Activated naive CD8-positive, alpha-beta T cell treated with anti-CD3 and anti-CD28 coated beads, Interleukin-2, amount 10 ng/mL, durations not matched to agents 7 days and 5 days (primary cell): ENCODE measurements around the gene NID1. TPM values are rescaled to one million over a fixed set of nuclear protein-coding genes. Genes with fewer than 3 reads are reported as not detected.
A peak's percentile ranks its signal among the peaks of the same experiment; 100 is the strongest.
"Not testable (repeated sequence)": the region's sequence is repeated elsewhere in the genome, so short reads cannot be mapped to it uniquely, and the experiment has no call there.

ENCODE experiments used
- ATAC-seq: fragments of 150-1000 bp; cut with Tn5 transposase; one replicate; pipeline ENCODE4 v1.10.0; 2021; ENCODE audit warnings: low read depth, moderate library complexity
- POLR2A ChIA-PET: fragments of 350-600 bp; sonication (Branson Sonifier 250); formaldehyde crosslinking; loops from one replicate; lab custom pipeline; 2021; ENCODE audit warnings: antibody characterized with exemption; lab: Charles Lee
- DNase-seq: peaks from one replicate; pipeline ENCODE4 v3.0.0; 2021
- H3K27ac Mint-ChIP-seq: one replicate; pipeline ENCODE4 v1.8.0; 2022; ENCODE audit warnings: mild to moderate bottlenecking, mixed read lengths
- H3K27me3 Mint-ChIP-seq: one replicate; pipeline ENCODE4 v1.8.0; 2022; ENCODE audit warnings: mild to moderate bottlenecking, moderate library complexity, mixed read lengths
- H3K36me3 Mint-ChIP-seq: one replicate; pipeline ENCODE4 v1.8.0; 2021; ENCODE audit warnings: mild to moderate bottlenecking, mixed read lengths
- H3K4me1 Mint-ChIP-seq: one replicate; pipeline ENCODE4 v1.8.0; 2021; ENCODE audit warnings: mixed read lengths
- H3K4me3 Mint-ChIP-seq: one replicate; pipeline ENCODE4 v1.8.0; 2022; ENCODE audit warnings: mild to moderate bottlenecking, moderate library complexity, mixed read lengths
- H3K9me3 Mint-ChIP-seq: one replicate; pipeline ENCODE4 v1.8.0; 2021; ENCODE audit warnings: mixed read lengths
- total RNA-seq, 2 experiments: library from RNA; stranded (reverse); gene quantifications; one replicate each; pipeline ENCODE4 v1.2.3, GENCODE V29; 2021

Gene NID1
- total RNA-seq, 2 experiments from 2014 or later: 0.14 to 0.19 TPM

DNA sequence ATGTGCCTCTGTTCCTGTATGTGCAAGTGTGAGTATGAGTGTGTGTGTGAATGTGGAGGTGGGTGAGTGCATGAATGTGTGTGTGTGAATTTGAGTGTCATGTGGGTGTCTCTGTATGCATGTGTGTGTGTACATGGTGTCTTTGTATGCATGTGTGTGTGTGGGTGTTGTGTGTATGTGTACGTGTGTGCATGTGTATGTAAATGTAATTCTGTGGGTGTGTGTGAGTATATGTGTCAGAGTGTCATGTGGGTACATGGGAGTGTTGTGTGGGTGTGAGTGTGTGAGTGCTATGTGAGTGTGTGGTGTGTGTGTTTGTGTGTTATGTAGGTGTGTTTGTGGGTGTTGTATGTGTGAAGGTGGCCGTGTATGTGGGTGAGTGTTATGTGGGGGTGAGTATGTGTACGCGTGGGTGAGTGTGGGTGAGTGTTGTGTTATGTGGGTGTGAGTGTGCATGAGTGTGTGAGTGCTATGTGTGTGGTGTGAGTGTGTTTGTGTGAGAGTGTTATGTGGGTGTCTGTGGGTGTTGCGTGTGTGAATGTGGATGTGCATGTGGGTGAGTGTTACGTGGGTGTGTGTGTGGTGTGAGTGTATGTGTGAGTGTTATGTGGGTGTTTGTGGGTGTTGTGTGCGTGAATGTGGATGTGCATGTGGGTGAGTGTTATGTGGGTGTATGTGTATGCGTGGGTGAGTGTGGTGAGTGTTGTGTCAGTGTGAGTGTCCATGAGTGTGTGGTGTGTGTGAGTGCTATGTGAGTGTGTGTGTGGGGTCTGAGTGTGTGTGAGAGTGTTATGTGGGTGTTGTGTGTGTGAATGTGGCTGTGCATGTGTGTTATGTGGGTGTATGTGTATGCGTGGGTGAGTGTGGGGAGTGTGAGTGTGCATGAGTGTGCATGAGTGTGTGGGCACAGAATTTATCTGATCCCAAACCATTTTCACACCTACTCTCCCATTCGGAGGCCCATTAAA, 36.6 kb upstream of the NID1 start:
- POLR2A ChIA-PET: no interaction called here
- peaks cover 2% of the 10 kb centered on the region for H3K4me1 Mint-ChIP-seq
- H3K36me3 Mint-ChIP-seq: peaks cover 3% of the 10 kb centered on the region
- DNase-seq (no peak), ATAC-seq (no peak)
- H3K9me3 Mint-ChIP-seq: peaks cover 4% of the 10 kb centered on the region
- H3K27me3 Mint-ChIP-seq: peaks cover 3% of the 10 kb centered on the region
- H3K4me3 Mint-ChIP-seq: no peak overlapping the region
- no peak overlapping the region for H3K27ac Mint-ChIP-seq

- no peak overlapping the region for H3K4me3 Mint-ChIP-seq
- no peak overlapping the region for H3K27ac Mint-ChIP-seq
- POLR2A ChIA-PET: no interaction called here
- ATAC-seq (no peak), DNase-seq (no peak)
- peaks cover 7% of the 10 kb centered on the region for H3K9me3 Mint-ChIP-seq
- H3K27me3 Mint-ChIP-seq: peaks cover 3% of the 10 kb centered on the region
- peaks cover 3% of the 10 kb centered on the region for H3K36me3 Mint-ChIP-seq
- H3K4me1 Mint-ChIP-seq: peaks cover 2% of the 10 kb centered on the region
Observed at GRCh38 chr1:236100799-236101198, 35.9 kb upstream of the NID1 start.

DNA sequence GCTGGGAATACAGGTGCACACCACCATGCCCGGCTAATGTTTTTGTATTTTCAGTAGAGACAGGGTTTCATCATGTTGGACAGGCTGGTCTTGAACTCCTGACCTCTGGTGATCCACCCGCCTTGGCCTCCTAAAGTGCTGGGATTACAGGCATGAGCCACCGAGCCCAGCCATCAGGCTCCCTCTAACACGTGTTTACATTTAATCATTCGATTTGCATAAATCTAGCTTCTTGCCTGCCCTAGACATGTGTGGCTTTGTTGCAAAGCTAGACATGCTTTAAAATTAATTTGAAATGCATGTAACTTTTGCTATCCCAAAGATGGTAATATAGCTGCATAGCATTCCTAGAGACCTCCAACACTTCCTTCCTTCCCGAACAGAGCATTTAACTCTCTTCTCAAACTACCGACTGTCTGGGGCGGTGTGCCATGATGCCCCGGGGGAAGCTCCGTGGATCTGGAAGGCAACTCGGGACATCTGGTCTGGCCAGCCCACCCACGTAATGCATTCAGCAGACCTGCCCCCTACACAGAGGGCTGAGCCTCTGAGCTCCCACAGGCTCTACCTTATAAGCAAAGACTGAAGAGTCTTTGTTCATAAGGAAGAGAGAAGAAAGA, 34.6 kb upstream of the NID1 start:
- POLR2A ChIA-PET: no interaction called here
- H3K27ac Mint-ChIP-seq: no peak overlapping the region

DNA sequence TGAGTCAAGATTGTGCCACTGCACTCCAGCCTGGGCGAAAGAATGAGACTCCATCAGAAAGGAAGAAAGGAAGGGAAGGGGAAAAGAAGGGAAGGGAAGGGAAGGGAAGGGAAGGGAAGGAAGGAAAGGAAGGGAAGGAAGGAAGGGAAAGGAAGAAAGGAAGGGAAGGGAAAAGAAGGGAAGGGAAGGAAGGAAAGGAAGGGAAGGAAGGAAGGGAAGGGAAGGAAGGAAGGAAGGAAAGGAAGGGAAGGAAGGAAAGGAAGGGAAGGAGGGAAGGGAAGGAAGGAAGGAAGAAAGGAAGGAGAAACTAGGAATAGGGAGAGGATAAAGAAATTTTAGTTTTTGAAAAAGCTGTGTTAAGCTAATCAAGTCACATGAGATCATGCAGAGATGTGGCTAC, 33.4 kb upstream of the NID1 start:
- H3K27me3 Mint-ChIP-seq: peaks cover 10% of the 10 kb centered on the region
- H3K4me3 Mint-ChIP-seq: no peak overlapping the region
- no peak overlapping the region for H3K27ac Mint-ChIP-seq
- POLR2A ChIA-PET: no interaction called here
- no peaks in the 10 kb centered on the region for H3K4me1 Mint-ChIP-seq
- H3K9me3 Mint-ChIP-seq: peaks cover 7% of the 10 kb centered on the region
- H3K36me3 Mint-ChIP-seq: peaks cover 3% of the 10 kb centered on the region
- DNase-seq (no peak), ATAC-seq (no peak)

More for the DNA sequence above, 34.6 kb upstream of the NID1 start:
- Mint-ChIP-seq H3K9me3 (peaks cover 7% of the 10 kb centered on the region), H3K27me3 (peaks cover 4% of the 10 kb centered on the region), H3K4me3 (no peak overlapping the region), H3K36me3 (peaks cover 3% of the 10 kb centered on the region), H3K4me1 (peaks cover 2% of the 10 kb centered on the region)
- no peak for DNase-seq
- ATAC-seq: no peak

GRCh38 chr1:236096660-236097482, 32.0 kb upstream of the NID1 start:
- not testable (repeated sequence) for ATAC-seq, H3K4me1 Mint-ChIP-seq
- DNase-seq: peak; percentile 74

GRCh38 chr1:236095705-236096520, 31.0 kb upstream of the NID1 start:
- POLR2A ChIA-PET: no interaction called here
- Mint-ChIP-seq H3K27ac (no peak overlapping the region), H3K36me3 (peaks cover 3% of the 10 kb centered on the region), H3K27me3 (peaks cover 12% of the 10 kb centered on the region), H3K4me1 (no peaks in the 10 kb centered on the region), H3K4me3 (no peak overlapping the region), H3K9me3 (peaks cover 7% of the 10 kb centered on the region)
- no peak for ATAC-seq
- DNase-seq: no peak

More at GRCh38 chr1:236096660-236097482, 32.0 kb upstream of the NID1 start:
- POLR2A ChIA-PET, H3K36me3 Mint-ChIP-seq, H3K27ac Mint-ChIP-seq, H3K4me3 Mint-ChIP-seq, H3K9me3 Mint-ChIP-seq: not testable (repeated sequence)
- H3K27me3 Mint-ChIP-seq: peaks cover 12% of the 10 kb centered on the region

- Mint-ChIP-seq H3K4me3 (no peak overlapping the region), H3K4me1 (no peaks in the 10 kb centered on the region), H3K36me3 (peaks cover 3% of the 10 kb centered on the region), H3K27ac (no peak overlapping the region), H3K27me3 (peaks cover 12% of the 10 kb centered on the region), H3K9me3 (peaks cover 7% of the 10 kb centered on the region)
- ATAC-seq (no peak), DNase-seq (no peak)
- POLR2A ChIA-PET: interaction anchor here (1.2 kb wide), 1 partner anchor 28 kb away, joined by 5 read pairs; the partner anchor contains the start of gene NID1
Observed at GRCh38 chr1:236092899-236093298, 28.0 kb upstream of the NID1 start.

- H3K4me3 Mint-ChIP-seq: no peak overlapping the region
- no peak for DNase-seq
- peaks cover 3% of the 10 kb centered on the region for H3K36me3 Mint-ChIP-seq
- peaks cover 7% of the 10 kb centered on the region for H3K9me3 Mint-ChIP-seq
- no peaks in the 10 kb centered on the region for H3K4me1 Mint-ChIP-seq
- peaks cover 12% of the 10 kb centered on the region for H3K27me3 Mint-ChIP-seq
- POLR2A ChIA-PET: interaction anchor here (0.5 to 0.6 kb wide), 2 partner anchors 13 to 446 kb away, joined by 3 read pairs; no protein-coding TSS in a partner anchor
- ATAC-seq: no peak
- no peak overlapping the region for H3K27ac Mint-ChIP-seq
Observed at GRCh38 chr1:236091933-236092318, 27.0 kb upstream of the NID1 start.

GRCh38 chr1:236090741-236091147, 25.9 kb upstream of the NID1 start:
- H3K9me3 Mint-ChIP-seq: peaks cover 1% of the 10 kb centered on the region
- H3K27ac Mint-ChIP-seq: no peak overlapping the region
- no peaks in the 10 kb centered on the region for H3K4me1 Mint-ChIP-seq
- POLR2A ChIA-PET: no interaction called here
- ATAC-seq: no peak
- H3K36me3 Mint-ChIP-seq: no peaks in the 10 kb centered on the region
- DNase-seq: no peak
- H3K4me3 Mint-ChIP-seq: no peak overlapping the region
- H3K27me3 Mint-ChIP-seq: peaks cover 14% of the 10 kb centered on the region

GRCh38 chr1:236089046-236089773, 24.3 kb upstream of the NID1 start:
- Mint-ChIP-seq H3K27ac (no peak overlapping the region), H3K36me3 (no peaks in the 10 kb centered on the region), H3K27me3 (peaks cover 10% of the 10 kb centered on the region), H3K4me1 (no peaks in the 10 kb centered on the region), H3K4me3 (no peak overlapping the region), H3K9me3 (peaks cover 1% of the 10 kb centered on the region)
- ATAC-seq (no peak), DNase-seq (no peak)
- POLR2A ChIA-PET: no interaction called here

DNA sequence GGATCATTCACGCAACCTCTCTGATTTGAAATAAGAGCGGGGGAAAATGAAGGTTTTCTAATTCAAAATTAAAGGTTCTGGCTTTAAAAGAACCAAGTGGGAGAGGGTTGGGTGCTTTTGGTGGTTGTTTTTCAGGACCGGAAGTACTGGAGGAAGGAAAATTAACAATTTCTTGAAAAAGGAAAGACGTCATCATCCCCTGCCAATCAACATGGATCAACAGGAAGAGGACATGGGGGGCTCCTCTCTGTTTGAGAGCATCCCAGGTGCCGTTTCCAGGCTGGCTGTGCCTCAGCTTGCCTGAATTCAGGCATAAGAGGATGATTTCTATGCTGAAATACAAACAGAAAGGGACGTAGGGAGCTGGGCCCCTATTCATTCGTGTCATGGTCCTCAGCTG, 21.6 kb upstream of the NID1 start:
- no peaks in the 10 kb centered on the region for H3K36me3 Mint-ChIP-seq
- H3K27me3 Mint-ChIP-seq: peaks cover 9% of the 10 kb centered on the region
- no peaks in the 10 kb centered on the region for H3K4me1 Mint-ChIP-seq
- H3K4me3 Mint-ChIP-seq: no peak overlapping the region
- DNase-seq: no peak
- no peak overlapping the region for H3K27ac Mint-ChIP-seq
- no peak for ATAC-seq
- POLR2A ChIA-PET: no interaction called here
- peaks cover 1% of the 10 kb centered on the region for H3K9me3 Mint-ChIP-seq

DNA sequence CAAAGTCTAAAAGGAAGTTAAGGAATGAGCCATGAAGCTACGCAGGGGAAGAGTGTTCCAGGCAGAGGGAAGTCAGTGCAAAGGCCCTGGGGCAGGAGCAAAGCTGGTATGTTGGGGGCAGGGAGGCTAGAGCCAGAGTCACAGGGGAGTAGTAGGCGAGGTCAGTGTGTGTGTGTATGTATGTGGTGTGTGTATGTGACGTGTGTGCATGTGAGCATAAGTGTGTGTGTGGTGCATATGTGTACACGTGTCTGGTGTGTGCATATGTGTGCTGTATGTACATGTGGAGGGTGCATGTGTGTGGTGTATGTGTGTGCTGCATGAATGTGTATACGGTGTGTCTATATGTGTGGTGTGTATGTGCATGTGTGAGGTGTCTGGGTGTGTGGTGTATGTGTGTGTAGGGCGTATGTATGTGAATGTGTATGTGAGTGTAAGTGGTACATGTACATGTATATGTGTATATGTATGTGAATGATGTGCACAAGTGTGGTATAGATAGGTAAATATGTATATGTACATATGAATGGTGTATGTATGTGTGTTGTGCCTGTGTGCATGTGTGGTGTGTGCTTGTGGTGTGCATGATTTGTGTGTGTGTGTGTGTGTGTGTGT, 20.8 kb upstream of the NID1 start:
- ATAC-seq (no peak), DNase-seq (no peak)
- no peaks in the 10 kb centered on the region for H3K4me1 Mint-ChIP-seq
- H3K27ac Mint-ChIP-seq: no peak overlapping the region
- H3K36me3 Mint-ChIP-seq: no peaks in the 10 kb centered on the region
- POLR2A ChIA-PET: no interaction called here
- H3K27me3 Mint-ChIP-seq: peaks cover 9% of the 10 kb centered on the region
- peaks cover 1% of the 10 kb centered on the region for H3K9me3 Mint-ChIP-seq
- H3K4me3 Mint-ChIP-seq: no peak overlapping the region
